B cell (primary cell): ENCODE results near the gene RTCB. TPM values are rescaled to one million over a fixed set of nuclear protein-coding genes. Genes with fewer than 3 reads are reported as not detected.
"Not testable (repeated sequence)": the region's sequence is repeated elsewhere in the genome, so short reads cannot be mapped to it uniquely, and the experiment has no call there.

Source experiments
- ATAC-seq: fragments of 200-7000 bp; cut with Tn5 transposase; one replicate; pipeline ENCODE4 v1.10.0; 2021; ENCODE audit warnings: low read depth, mild to moderate bottlenecking, moderate number of reproducible peaks, moderate library complexity
- CTCF ChIA-PET: fragments of 350-600 bp; sonication (Branson Sonifier 250); formaldehyde crosslinking; loops from one replicate; lab custom pipeline; 2021; ENCODE audit warnings: antibody characterized with exemption, inconsistent platforms; lab: Charles Lee
- POLR2A ChIA-PET: fragments of 350-600 bp; sonication (Branson Sonifier 250); formaldehyde crosslinking; loops from one replicate; lab custom pipeline; 2021; ENCODE audit warnings: antibody characterized with exemption; lab: Charles Lee
- DNase-seq: peaks from one replicate; pipeline ENCODE4 v3.0.0; 2013
- H2AFZ ChIP-seq: 2 replicates; pipeline ENCODE4 v1.6.1; 2012; ENCODE audit warnings: mild to moderate bottlenecking, low read depth, low read length; ENCODE audit not compliant: insufficient read depth, poor library complexity, severe bottlenecking
- H3K27ac ChIP-seq, 2 donors: 1 replicate in 1 of 2; 2 replicates in 1 of 2; pipeline ENCODE4 v1.5.1; 2012 to 2013; ENCODE audit warnings: low read length in 2 of 2, mild to moderate bottlenecking in 2 of 2, moderate library complexity in 1 of 2
- H3K27me3 ChIP-seq, 4 experiments: fragments of 200-600 bp in 1 of 4; sonication (generic) in 1 of 4; replicated peaks in 1 of 4; 1 replicate in 2 of 4; 2 replicates in 2 of 4; pipeline versions ENCODE4 v1.6.1 to v1.7.0; 2013 to 2016; ENCODE audit warnings: low read length in 3 of 4, mild to moderate bottlenecking in 2 of 4, mixed read lengths in 1 of 4, moderate library complexity in 1 of 4; ENCODE audit not compliant: insufficient read depth in 4 of 4, control insufficient read depth in 3 of 4; ENCODE audit errors: control extremely low read depth in 1 of 4
- H3K36me3 ChIP-seq, 2 experiments: replicated peaks in 1 of 2; 1 replicate in 1 of 2; 2 replicates in 1 of 2; pipeline versions ENCODE4 v1.6.1 to v1.7.1; 2013; ENCODE audit warnings: low read length in 1 of 2; ENCODE audit not compliant: insufficient read depth in 2 of 2, control insufficient read depth in 1 of 2; ENCODE audit errors: control extremely low read depth in 1 of 2, extremely low read depth in 1 of 2
- H3K4me1 ChIP-seq, 2 donors: fragments of 200-600 bp in 1 of 2; sonication (generic) in 1 of 2; 1 replicate in 1 of 2; 2 replicates in 1 of 2; pipeline versions ENCODE4 v1.5.1 to v1.6.1; 2013 to 2017; ENCODE audit warnings: low read length in 2 of 2; ENCODE audit not compliant: control insufficient read depth in 2 of 2, insufficient read depth in 2 of 2
- H3K4me2 ChIP-seq: replicated peaks from 2 replicates; pipeline ENCODE3; 2012; ENCODE audit warnings: mild to moderate bottlenecking, low read depth, low read length; ENCODE audit not compliant: poor library complexity, severe bottlenecking
- H3K4me3 ChIP-seq, 5 experiments: fragments of 200-600 bp in 1 of 5; sonication (generic) in 1 of 5; 1 replicate in 3 of 5; 2 replicates in 2 of 5; pipeline versions ENCODE4 v1.5.1 to v1.7.0; 2011 to 2016; ENCODE audit warnings: low read length in 4 of 5, mild to moderate bottlenecking in 4 of 5, low read depth in 2 of 5, control low read depth in 1 of 5, moderate library complexity in 1 of 5; ENCODE audit not compliant: insufficient read depth in 1 of 5; ENCODE audit errors: control extremely low read depth in 1 of 5, extremely low read depth in 1 of 5
- H3K79me2 ChIP-seq: fragments of 200-600 bp; sonication (generic); one replicate; pipeline ENCODE4 v1.6.0; 2016; ENCODE audit warnings: low read length; ENCODE audit not compliant: control insufficient read depth, insufficient read depth
- H3K9ac ChIP-seq: fragments of 200-600 bp; sonication (generic); 2 replicates; pipeline ENCODE4 v1.6.1; 2017; ENCODE audit warnings: mild to moderate bottlenecking, low read length, moderate library complexity
- H3K9me3 ChIP-seq, 3 donors: one replicate each; pipeline versions ENCODE4 v1.6.1 to v1.7.1; 2013; ENCODE audit warnings: low read length in 2 of 3; ENCODE audit not compliant: control insufficient read depth in 2 of 3, insufficient read depth in 1 of 3; ENCODE audit errors: control extremely low read depth in 1 of 3
- H4K20me1 ChIP-seq: 2 replicates; pipeline ENCODE4 v1.6.0; 2012; ENCODE audit warnings: mild to moderate bottlenecking, low read length; ENCODE audit not compliant: insufficient read depth, control insufficient read depth, poor library complexity, severe bottlenecking
- H3K27ac Mint-ChIP-seq: one replicate; pipeline ENCODE4 v1.8.0; 2021; ENCODE audit warnings: mixed read lengths
- H3K27me3 Mint-ChIP-seq: one replicate; pipeline ENCODE4 v1.8.0; 2021; ENCODE audit warnings: mixed read lengths
- H3K4me1 Mint-ChIP-seq: one replicate; pipeline ENCODE4 v1.8.0; 2021; ENCODE audit warnings: mixed read lengths
- H3K4me3 Mint-ChIP-seq: one replicate; pipeline ENCODE4 v1.8.0; 2021; ENCODE audit warnings: mixed read lengths
- H3K9me3 Mint-ChIP-seq: one replicate; pipeline ENCODE4 v1.8.0; 2022; ENCODE audit warnings: mixed read lengths; ENCODE audit not compliant: insufficient read depth
- CTCF ChIP-seq: fragments of 200-600 bp; IDR thresholded peaks from one replicate; pipeline ENCODE4 v1.8.0; 2022; ENCODE audit warnings: antibody characterized with exemption, mild to moderate bottlenecking
- EZH2 ChIP-seq: IDR thresholded peaks from 2 replicates; pipeline ENCODE4 v1.6.1; 2012; ENCODE audit warnings: borderline replicate concordance, low read depth, mild to moderate bottlenecking, moderate library complexity, low read length; ENCODE audit not compliant: insufficient read depth, poor library complexity, severe bottlenecking
- WGBS: methylation state at CpG from one replicate; pipeline ENCODE4 v1.1.5; 2013; ENCODE audit warnings: missing lambda C conversion rate; ENCODE audit not compliant: insufficient coverage; 5-methylcytosine and 5-hydroxymethylcytosine counted together
- intact Hi-C: fragments of 100-400 bp; cut with micrococcal nuclease; formaldehyde crosslinking; loops from one replicate; pipeline ENCODE4 v1.10.0; 2022
- polyA plus RNA-seq: library from polyadenylated mRNA; depleted of rRNA; stranded (reverse); fragments of >200 nt; gene quantifications from 2 replicates; pipeline ENCODE4 v1.2.3, GENCODE V29; 2012
- total RNA-seq, 2 donors: library from RNA; stranded (reverse); fragments of 120-200 nt in 1 of 2; gene quantifications; 1 replicate in 1 of 2; 2 replicates in 1 of 2; pipeline versions ENCODE4 v1.2.3 to v1.2.4, GENCODE V29; 2013 to 2022

Gene RTCB
- total and polyA plus RNA-seq, 2 donors (not counting 1 experiment from before 2014, with no cell fraction given), result 32.8 to 60.1 TPM

DNA sequence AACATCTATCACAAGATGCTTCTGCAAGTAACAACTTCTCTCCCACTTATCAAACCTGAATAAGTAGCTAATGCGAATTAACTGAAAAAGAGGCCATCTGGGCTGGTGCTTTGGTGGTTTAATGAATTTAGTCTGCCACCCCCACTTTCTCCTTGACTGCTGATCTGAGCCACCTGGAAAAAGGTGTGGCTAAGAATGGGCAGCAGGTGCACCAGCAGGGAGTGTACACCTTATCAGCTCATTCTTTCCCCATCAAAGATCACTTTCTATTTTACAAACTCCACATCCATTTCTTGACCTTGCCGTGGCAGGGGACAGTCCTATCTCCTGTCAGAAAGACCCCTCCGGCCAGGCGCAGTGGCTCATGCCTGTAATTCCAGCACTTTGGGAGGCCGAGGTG lies 47.8 kb downstream of the RTCB start:
- no peaks in the 10 kb centered on the region for H3K9me3 ChIP-seq
- H3K4me3 Mint-ChIP-seq, result no peak overlapping the region
- no peak overlapping the region for H3K4me2 ChIP-seq
- H3K4me1 Mint-ChIP-seq, result no peaks in the 10 kb centered on the region
- intact Hi-C loops, result no loop called here
- ATAC-seq (no peak), DNase-seq (no peak)
- no peaks in the 10 kb centered on the region for H3K9me3 Mint-ChIP-seq
- WGBS, result 100% methylated on average over 4 of the region's 5 CpGs
- H4K20me1 ChIP-seq, result no peaks in the 10 kb centered on the region
- H3K27me3 ChIP-seq, result no peaks in the 10 kb centered on the region
- POLR2A ChIA-PET, result no interaction called here
- no peak overlapping the region for H3K27ac ChIP-seq
- no peaks in the 10 kb centered on the region for H3K4me1 ChIP-seq
- peaks cover 7% of the 10 kb centered on the region for H3K27me3 Mint-ChIP-seq
- CTCF ChIA-PET, result no interaction called here
- TF ChIP-seq EZH2, result no peak
- TF ChIP-seq CTCF, result no peak
- H3K36me3 ChIP-seq, result no peaks in the 10 kb centered on the region
- no peak overlapping the region for H2AFZ ChIP-seq
- H3K27ac Mint-ChIP-seq, result no peak overlapping the region
- H3K4me3 ChIP-seq, result no peak overlapping the region
- no peak overlapping the region for H3K9ac ChIP-seq
- no peaks in the 10 kb centered on the region for H3K79me2 ChIP-seq

- H3K27me3 Mint-ChIP-seq, result peaks cover 8% of the 10 kb centered on the region
- POLR2A ChIA-PET, result no interaction called here
- Histone ChIP-seq H2AFZ (no peak overlapping the region), H3K27me3 (no peaks in the 10 kb centered on the region), H3K4me1 (no peaks in the 10 kb centered on the region), H3K4me2 (no peak overlapping the region), H3K9me3 (no peaks in the 10 kb centered on the region), H4K20me1 (no peaks in the 10 kb centered on the region), H3K79me2 (no peaks in the 10 kb centered on the region), H3K27ac (no peak overlapping the region), H3K4me3 (no peak overlapping the region), H3K36me3 (no peaks in the 10 kb centered on the region), H3K9ac (no peak overlapping the region)
- TF ChIP-seq CTCF (no peak), EZH2 (no peak)
- no CpG with 5 or more reads among the region's 2 CpGs for WGBS
- intact Hi-C loops, result no loop called here
- H3K4me1 Mint-ChIP-seq, result no peaks in the 10 kb centered on the region
- H3K4me3 Mint-ChIP-seq, result no peak overlapping the region
- H3K9me3 Mint-ChIP-seq, result no peaks in the 10 kb centered on the region
- H3K27ac Mint-ChIP-seq, result no peak overlapping the region
- DNase-seq (no peak), ATAC-seq (no peak)
- CTCF ChIA-PET, result no interaction called here
These were observed 50.8 kb downstream of the RTCB start for GRCh38 chr22:32361257-32361656.

- H3K27me3 Mint-ChIP-seq, H3K27ac ChIP-seq, H3K4me1 ChIP-seq, POLR2A ChIA-PET, H4K20me1 ChIP-seq, H3K4me1 Mint-ChIP-seq, H3K27me3 ChIP-seq, H3K4me3 Mint-ChIP-seq, DNase-seq, H3K36me3 ChIP-seq, H3K9me3 Mint-ChIP-seq, H3K9me3 ChIP-seq, ATAC-seq, H3K79me2 ChIP-seq, H3K4me3 ChIP-seq, H3K9ac ChIP-seq, H3K4me2 ChIP-seq, CTCF ChIA-PET, H3K27ac Mint-ChIP-seq, H2AFZ ChIP-seq, intact Hi-C loops: not testable (repeated sequence)
- WGBS, result 92% methylated on average over 11 of the region's 11 CpGs
These were observed 52.0 kb downstream of the RTCB start for GRCh38 chr22:32360096-32360495.
